Measurements from ENCODE around the gene SOD3.

GRCh38 chr4:24808261-24808660, 12.9 kb downstream of the SOD3 start:
- TF ChIP-seq CTCF (IDR thresholded peaks at IDR 0.05) (no peak), POLR2AphosphoS5 (IDR thresholded peaks at IDR 0.05) (no peak)
